Midbrain (tissue), 1 donor: Measurements from ENCODE around the gene THEM5.

ENCODE experiments used
- DNase-seq: peaks from one replicate; lab custom pipeline; 2025; lab: John Stamatoyannopoulos, UW

Gene THEM5

DNA sequence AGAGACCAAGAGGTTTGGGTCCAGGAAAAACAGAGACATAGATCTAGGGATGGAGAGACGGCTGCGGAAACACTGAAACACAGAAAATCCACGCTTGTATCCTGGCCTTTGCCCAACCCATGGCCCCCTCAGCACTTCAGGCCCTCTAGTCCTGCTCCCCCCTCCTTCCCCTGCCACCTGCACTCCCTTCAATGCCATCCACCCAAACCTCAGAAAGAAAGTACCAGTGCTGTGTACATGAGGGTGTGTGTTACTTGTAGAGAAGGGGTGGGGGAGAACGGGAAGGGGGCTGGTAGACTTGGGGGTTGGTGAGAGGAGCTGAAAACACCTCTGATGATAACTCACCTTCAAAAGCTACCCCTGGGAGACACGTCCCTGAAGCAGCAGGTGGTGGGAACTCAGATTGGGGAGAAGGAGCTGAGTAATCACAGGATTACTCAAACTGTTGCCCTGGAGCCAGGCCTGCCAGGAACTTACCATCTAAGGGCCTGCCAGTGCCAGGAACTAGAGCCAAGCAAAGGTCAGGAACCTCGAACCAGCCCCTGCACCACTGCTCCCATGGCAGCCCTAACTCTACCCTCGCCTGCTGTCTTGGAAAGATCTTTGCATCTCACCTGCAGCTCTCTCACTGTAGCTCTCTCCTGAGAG lies 33.4 kb downstream of the THEM5 start:
- DNase-seq, result no peak

DNA sequence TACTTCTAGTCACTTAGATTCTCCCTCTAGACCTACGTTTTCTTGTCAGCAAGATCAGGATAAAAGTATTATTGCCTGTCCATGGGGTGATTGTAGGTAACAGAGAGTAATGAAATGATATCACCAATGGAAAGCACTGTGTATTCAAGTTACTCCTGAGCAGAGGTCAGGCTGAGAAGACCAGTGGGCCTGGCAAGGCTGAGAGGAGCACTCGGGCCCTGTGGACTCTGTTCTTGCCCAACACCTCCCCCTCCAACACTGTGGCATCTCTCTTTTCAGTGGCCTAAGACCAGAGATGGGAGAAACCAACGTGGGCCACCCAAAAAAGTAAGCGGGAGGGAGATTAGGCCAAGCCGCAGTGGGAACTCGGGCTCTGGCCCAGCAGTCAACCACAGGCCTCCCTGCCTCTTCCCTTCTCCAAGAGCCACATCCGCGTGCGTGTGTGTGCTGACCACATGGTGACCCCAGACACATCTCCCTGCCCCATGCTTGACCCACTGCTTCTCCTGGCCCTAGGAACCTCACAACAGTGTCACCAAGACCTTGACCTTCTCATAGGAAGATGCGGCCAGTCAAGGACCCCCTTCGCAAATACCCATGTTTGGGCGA lies 34.2 kb downstream of the THEM5 start:
- no peak for DNase-seq

DNA sequence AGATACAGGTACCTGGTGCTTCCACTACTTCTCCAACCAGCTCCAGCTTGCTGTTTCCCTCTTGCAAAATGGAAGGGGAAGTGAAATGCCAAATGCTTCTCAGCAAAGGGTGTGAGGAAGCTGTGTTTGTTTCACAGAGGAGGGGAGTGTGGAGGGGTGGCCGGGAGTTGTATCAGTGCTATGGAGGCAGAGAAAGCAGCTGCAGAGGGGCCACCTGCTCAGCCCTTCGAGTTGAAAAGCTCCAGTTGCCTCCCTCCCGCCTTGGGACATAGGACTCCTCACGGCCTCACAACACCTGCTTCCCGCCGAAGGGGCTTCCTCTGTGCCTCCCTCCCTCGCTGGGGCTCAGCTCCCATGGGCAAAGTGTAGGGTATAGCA lies 36.2 kb downstream of the THEM5 start:
- DNase-seq, result no peak

DNA sequence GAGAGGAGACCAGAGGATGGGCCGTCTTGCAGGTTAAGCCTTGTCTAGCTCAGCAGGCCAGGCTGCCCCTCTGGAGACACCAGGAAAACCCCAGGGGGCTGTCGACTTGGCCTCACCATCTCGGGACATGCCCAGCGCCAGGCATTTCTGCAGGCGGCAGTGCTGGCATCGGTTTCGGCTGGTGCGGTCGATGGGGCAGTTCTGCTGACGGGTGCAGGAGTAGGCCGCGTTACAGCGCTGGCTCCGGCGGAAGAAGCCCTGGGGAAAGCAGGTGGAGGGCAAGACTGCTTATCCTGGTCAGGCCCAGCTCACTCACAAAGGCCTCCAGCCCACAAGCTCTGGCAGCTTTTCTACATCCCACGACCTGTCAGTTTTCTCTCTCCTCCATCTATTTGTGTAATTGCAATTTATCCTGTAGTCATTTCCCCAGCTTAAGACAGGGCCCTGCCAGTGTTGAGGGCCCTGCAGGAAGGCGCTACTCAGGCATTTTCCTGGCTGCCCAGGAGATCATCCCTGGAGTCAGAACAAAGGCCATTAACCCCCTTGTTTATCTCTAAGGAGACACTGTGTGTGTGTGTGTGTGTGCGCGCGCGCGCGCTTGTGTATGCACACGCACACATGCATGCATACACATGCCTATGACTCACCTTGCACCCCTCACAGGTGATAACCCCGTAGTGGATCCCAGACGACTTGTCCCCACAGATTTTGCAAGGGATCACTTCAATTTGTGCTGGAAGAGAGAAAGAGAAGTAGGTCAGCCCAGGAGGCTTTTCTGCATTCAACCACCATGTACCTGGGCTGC lies 36.8 kb downstream of the THEM5 start:
- DNase-seq, result no peak

DNA sequence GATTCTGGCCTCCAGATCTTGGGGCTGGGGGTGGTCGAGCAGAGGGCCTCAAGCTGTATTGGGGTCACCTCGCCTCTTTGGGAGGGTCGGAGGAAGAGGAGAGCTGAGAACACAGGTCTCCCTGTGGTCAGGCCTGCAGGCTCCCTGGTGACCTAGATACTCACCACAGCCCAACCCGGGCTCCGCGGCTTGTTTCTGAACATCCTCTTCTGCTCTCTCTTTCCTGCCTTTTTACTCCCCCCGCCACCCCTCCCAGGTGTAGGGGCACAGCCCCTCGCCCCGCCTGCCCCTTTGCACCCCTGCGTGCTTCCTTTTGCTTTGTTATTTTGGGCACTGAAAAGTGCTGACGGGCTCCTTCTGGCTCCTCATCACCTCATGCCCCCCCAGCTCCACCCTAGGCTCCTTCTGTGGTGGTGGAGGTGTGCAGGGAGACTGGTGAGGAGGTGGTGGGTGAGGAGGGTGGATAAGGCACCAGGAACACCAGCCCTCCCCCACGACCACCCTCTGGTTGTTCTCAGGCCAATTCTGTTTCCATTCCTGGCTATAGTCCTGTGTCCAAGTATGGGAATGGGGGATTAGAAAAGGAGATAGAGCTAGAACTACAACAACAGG lies 37.7 kb downstream of the THEM5 start:
- no peak for DNase-seq

DNA sequence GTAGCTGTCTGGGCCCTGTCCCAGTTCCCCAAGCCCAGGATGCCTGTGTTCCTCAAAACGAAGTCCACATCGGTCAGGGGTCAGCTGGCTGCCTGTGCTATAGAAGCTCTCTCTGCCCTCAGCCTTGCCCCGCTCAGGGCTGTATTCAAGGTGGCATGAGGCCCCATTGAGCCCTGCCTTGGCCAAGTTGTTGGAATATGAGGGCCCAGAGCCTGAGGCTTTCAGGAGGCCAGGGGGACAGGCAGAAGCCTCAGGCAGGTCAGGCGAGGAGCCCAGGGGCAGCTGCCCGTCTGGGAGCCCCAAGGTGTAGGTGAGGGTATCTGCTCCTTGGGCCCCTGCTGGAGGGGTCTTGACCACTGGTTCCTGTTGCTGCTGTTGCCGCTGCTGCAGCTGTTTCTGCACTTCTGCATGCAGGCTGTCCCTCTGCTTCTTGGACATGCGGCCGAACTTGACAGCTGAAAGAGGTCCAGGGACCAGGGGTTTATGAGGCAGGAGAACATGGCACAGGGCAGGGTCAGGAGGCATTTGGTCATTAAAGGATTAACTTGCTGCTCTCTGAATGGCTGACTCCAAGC lies 38.5 kb downstream of the THEM5 start:
- no peak for DNase-seq

DNA sequence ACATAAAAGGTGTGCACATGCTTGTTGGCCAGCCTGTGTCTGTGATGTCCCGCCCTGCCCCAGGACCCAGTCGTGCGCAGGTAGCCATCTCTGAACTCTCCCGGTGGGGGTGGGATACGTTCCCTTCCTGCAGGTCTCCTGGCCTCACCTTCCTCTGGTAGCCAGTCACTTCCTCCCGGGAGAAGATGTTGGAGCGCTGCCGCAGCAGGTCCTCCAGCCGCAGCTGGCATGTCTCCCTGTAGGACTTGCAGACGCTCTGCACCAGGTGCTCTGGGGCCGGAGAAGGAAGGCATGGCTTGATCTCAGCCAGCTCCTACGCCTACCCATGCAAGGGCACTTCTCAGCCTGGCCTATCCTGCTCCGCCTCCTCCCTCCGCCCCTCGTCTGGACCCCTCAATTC lies 39.1 kb downstream of the THEM5 start:
- no peak for DNase-seq

DNA sequence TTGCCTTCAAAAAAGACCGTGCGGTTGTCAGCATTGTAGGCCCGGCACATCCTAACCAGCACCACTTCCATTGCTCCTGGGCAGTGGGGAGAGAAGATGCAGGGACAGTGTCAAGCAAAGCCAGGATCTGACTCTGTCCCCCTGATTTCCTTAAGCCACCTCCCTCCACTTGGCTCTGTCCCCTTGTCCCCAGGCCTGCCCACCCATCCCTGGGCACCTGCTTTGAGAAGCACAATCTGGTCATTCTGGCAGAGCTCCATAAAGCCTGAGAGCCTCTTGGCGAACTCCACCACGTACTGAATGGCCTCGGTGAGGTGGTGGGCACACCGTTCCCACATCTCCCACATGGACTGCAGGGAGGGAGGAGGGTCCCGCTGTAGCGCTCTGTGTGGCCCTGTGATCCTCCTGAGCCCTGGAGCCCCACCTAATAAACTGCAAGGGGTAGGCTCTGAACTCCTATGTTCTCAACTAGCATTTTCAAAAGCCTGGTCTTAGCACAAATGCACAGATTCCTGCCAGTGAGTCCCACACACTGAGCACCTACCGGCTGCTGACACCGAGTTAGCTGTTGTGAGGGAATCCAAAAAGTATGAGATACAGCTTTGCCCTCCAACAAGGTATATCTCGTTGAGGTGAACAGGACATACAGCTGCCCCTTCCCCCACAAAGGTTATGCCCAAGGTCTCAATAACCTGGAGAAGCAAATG lies 40.1 kb downstream of the THEM5 start:
- DNase-seq, result no peak

DNA sequence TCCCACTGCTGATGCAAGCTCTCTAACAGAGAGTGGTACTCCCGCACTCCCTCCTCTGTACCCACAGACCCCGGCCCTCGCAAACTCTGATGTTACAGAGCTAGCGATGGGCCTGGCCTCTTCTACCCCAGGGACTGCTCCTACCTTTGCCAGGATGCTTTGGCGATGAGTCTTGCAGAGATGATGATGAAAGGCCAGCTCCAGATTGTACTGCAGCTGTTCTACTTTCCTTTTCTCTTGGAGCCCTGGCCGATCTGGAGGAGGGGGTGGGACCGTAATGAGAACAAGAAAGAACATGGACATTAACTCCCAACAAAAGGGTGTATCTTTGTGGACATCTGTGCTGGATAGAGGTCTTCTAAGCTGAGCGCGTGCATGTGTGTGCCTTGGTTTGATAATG lies 42.3 kb downstream of the THEM5 start:
- DNase-seq, result no peak

DNA sequence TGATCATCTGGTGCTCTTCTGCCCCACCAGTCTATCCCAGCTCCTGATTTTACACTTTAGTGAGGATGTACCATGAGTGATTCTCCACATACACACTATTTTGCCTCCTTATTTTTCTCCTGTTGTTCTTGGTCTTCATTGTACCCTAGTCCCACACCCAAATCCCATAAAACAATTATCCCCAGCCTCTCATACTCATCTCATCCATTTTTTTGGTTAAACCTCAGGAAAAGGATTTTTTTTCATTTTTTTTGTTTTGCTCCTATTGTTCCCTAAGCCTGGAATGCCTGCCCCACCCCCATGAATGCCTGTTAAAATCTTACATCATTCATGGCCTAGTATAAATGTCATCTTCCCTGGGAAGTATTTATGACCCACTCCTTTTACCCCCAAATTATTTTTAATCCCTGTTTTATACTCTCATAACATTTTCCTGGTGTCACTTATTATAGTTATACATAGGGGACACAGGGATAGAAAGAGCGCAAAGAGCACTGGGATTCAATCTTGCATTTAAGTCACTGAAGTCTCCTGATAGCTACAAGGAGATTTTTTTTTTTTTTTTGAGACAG lies 43.4 kb downstream of the THEM5 start:
- DNase-seq, result no peak

DNA sequence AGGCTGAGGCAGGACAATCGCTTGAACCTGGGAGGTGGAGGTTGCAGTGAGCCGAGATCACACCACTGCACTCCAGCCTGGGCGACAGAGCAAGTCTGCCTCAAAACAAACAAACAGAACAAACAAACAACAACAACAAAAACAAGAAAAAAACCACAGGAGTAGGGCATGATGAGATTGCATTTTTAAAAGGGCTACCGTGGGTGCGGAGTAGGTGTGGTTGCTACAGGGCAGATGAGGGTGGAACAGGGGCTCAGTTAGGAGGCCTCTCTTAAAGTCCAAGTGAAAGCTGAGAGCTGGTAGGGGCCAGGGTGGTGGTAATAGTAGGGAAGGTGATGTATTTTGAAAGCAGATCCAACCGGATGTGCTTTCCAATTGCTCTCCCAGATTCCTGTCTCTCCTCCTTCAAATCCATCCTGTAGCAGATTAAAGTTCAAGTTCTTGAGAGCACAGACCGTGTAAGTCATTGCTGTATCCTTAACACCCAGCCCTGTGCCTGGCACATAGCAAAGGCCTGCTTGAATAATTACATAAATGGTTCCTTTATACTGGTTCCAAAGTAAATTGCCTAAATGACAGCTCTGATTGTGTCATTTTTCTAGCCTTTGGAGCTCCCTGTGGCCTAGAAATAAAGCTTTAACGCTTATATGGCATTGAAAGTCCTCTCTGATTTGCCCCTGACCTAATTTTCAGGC lies 44.1 kb downstream of the THEM5 start:
- peak; percentile 29 for DNase-seq

DNA sequence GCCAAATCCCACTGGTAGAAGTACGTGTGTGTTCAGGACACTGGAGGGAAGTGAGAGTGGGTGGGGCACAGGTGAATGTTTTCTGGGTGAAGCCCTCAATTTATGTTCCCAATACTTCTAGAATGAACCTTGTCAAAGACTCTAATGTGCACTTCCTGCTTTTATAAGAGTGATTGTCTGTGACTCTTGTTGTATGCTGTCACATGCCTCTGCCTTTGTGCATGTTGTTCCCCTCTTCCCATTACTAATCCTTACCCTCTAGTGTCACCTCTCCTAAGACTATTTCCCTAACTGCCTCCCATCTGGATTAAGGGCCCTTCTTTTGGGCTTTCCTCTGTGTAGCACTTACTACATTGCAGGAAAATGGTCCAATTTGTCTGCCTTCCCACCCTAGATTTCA lies 45.7 kb downstream of the THEM5 start:
- no peak for DNase-seq

DNA sequence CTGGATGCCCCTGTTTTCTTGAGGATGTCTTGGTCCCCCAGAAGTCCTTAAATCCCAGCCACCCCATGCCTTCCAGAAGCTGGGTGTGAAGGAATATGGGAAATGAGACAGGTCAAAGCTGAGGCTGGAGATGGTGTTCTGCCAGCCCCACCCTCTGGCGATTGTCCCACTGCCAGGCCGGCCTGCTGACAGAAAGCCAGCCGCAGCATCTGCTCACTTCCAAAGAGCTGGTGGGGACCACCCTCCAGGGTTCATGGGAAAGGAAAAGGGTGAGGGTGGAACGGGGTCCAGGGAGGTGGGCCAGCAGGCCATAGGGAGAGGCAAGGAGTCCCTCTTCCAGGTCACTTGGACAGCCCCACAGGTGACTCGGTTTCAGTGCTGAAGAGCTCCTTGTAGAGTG lies 46.4 kb downstream of the THEM5 start:
- DNase-seq, result no peak

DNA sequence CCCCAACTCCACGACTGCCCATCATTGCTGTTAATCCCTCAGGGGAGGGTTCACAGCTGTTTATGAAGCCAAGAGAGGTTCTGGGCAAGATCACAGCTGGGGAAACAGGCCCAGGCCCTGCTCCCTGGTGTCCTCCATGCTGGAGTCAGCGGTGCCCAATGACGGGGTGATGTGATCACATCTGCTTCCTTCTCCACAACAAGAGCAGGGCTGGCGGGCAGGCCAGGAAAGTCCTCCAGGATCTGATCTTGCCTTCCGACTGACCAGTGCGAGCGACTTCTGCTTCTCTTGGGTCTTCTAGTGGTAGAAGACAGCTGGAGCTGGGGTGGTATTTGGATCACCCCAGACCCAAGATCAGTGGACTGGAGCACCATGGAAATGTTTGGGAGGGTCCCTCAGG lies 47.3 kb downstream of the THEM5 start:
- no peak for DNase-seq

DNA sequence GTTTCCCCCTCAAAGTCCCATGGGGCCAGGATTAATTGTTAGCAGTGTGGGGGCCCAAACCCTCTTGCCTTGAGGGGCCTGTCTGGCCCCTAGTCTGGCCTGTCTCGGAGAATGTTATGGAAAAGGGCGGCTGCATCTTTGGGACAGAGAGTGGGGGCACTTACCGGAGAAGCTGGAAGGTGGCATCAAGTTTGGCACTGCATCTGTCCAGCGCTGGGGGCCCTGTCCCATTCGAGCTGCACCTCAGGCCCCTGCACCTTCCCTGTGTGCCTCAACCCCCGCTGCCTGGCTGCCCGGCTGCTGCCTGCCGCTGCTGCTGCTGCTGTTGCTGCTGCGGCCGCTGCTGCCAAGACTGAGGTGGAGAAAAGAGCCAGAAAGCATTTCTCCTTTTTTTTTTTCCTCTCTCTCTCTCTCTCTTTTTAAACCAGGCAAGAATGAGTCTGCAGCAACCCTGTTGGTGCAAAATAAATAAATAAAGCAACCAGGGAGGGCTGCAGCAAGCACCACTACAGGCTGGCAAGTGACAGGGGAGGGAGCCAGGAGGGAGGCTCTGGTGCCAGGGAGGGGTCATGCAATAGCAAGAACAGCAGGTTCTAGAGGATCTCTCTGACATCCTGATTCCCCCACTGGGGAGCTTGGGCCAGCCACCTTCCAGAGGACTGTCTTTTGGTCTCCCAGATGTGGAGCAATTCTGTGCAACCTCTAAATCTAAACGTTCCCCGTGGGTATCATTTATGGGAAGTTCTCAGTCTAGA lies 48.3 kb downstream of the THEM5 start, which contains the start of gene LINGO4:
Gene LINGO4, minus strand, starts transcription at position 354 of the 755 bp plus-strand sequence. CDS start 2,715 bp downstream, outside the sequence.
- DNase-seq, result no peak

DNA sequence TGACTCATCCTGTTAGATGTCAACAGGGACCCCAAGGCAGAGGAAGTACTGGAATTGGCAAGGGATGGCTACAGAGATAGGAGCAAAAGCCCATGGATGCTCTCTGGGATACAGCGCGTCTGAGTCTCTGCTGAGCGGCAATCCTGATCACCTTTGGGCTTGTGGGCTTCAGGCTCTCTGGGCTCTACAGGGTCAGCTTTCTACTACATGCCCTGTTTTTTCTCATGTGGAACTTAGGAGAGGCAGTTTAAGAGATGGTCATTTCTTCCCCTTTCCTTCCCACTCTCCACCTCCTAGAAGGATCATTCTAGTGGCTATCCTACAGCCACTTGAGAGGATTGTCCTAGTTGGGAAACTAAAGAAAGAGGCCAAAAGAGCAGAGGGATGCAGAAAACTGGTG lies 49.6 kb downstream of the THEM5 start:
- no peak for DNase-seq

DNA sequence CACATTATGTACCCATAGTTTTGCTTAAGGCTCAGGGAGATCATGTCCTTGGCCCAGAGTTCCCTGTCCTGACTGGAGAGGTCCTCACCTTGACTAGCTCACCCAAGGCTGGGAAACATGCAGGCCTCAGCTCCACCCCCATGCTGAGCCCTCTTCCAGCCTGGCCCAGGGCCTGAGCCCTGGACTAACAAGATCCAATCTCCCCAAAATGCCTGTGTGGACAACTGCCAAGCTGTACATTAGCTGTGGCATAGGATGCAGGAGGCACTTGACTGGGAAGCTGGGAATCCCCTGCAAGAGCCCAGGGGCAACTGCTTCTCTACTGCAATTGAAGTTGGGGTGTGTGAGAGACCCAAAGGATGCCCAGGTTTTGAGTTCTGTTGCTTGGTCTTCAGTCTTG lies 50.3 kb downstream of the THEM5 start:
- no peak for DNase-seq

DNA sequence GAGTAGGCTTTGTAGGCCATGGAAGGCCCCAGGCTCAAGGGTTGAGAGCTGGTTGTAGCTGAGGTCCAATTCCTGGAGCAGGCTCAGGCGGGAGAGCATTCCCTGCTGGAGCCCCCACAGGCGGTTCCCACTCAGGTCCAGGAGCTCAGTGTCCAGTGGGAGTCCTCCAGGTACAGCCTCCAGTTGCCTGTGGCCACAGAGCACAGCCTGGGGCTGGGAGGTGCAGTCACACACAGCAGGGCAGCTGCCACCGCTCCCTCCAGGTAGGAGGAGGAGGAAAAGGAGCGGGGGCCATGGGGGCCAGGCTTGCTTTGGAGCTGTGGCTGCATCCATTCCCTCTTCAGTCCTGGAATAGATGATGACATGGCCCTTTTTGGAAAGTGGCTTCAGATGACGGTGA lies 51.1 kb downstream of the THEM5 start:
- no peak for DNase-seq

DNA sequence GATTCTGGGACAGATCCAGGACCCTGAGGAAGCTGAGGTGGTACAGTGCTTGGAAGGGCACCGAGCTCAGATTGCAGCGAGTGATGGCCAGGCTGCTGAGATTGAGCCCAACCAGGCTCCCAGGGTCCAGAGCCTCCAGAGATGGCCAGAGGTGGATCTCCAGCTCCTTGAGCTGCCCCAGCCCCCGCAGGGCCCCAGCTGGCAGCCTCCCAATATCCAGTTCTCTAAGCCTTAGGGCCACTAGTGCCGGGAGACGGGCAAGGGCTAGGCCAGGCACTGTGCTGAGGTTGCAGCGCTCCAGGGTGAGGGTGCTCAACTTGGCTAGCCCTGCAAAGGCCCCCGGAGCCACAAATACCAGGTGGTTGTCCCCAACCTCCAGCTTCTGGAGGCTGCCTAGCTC lies 51.7 kb downstream of the THEM5 start:
- no peak for DNase-seq

DNA sequence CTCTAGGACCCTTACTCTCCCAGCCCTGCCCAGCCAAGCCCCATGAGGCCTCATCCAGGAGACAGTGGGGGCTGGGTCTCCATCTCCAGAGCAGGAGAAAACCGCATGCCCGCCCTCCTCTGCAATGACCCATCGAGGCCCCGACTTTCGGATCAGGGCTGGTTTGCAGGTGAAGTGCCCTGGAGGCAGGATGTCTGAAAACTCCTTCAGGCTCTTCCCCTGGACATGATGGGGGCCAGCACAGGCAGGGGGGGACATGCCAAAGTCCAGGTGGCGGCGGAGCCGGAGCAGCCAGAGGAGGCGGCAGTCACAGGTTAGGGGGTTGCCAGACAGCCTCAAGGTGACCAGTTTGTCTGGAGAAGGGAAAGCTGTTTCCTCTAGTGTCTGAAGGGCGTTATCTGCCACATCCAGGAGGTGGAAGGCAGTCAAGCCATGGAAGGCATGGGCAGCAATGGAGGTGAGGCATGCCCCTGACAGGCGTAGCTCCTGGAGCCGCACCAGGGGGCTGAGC lies 52.1 kb downstream of the THEM5 start:
- DNase-seq, result no peak
